Measurements from ENCODE around the gene SOX15. TPM values are rescaled to one million over a fixed set of nuclear protein-coding genes. Genes with fewer than 3 reads are reported as not detected.

The SOX15 gene
- total and polyA plus RNA-seq, 2 of the 4 experiments (the other 2 are of a cell fraction): 0.18 to 0.62 TPM

GRCh38 chr17:7631398-7632380 lies 41.8 kb upstream of the SOX15 start:
- POLR2A ChIA-PET (ENCODE audit: unreplicated experiment): no interaction called here
- Histone ChIP-seq H3K14ac (replicated peaks; ENCODE audit: low read depth, low read length) (no peak overlapping the region), H3K18ac (ENCODE audit: low read depth, low read length) (no peak overlapping the region), H2AFZ (replicated peaks; ENCODE audit: low read length, poor library complexity) (peak overlapping the region; percentile 69), H3K9me3 (ENCODE audit: control insufficient read depth, insufficient read depth, low read length) (no peaks in the 10 kb centered on the region), H3K9me1 (ENCODE audit: insufficient read depth, low read length) (no peaks in the 10 kb centered on the region), H3K79me1 (ENCODE audit: low read depth in 1 of 2, low read length in 2 of 2) (peaks cover 5% of the 10 kb centered on the region in 2 experiments; a peak in 3 of 4 replicates), H4K8ac (ENCODE audit: low read depth in 2 of 2, low read length in 2 of 2) (no peak overlapping the region), H2BK15ac (ENCODE audit: low read depth, low read length) (no peak overlapping the region), H4K91ac (ENCODE audit: insufficient read depth, low read depth, low read length) (no peak overlapping the region), H2BK20ac (ENCODE audit: low read depth, low read length) (no peak overlapping the region), H3K9ac (ENCODE audit: low read depth, low read length) (no peak overlapping the region), H3K4ac (ENCODE audit: low read depth, low read length) (no peak overlapping the region), H3K4me2 (ENCODE audit: low read depth, low read length) (no peak overlapping the region), H2BK5ac (ENCODE audit: low read depth, low read length, poor library complexity, severe bottlenecking) (no peak overlapping the region), H2AK5ac (ENCODE audit: low read depth, low read length) (no peak overlapping the region), H3K23ac (ENCODE audit: low read depth, low read length) (no peak overlapping the region), H4K5ac (ENCODE audit: low read depth, low read length) (no peak overlapping the region), H2AK9ac (replicated peaks; ENCODE audit: low read depth, low read length, poor library complexity) (peak overlapping the region; percentile 19), H3K4me1 (ENCODE audit: control insufficient read depth, insufficient read depth, low read length) (0 out of 2 replicates have a peak, but pooled peaks cover 1% of the 10 kb centered on the region), H3K36me3 (ENCODE audit: control insufficient read depth, insufficient read depth, low read length) (no peaks in the 10 kb centered on the region), H3K27ac (ENCODE audit: insufficient read depth, low read length) (no peak overlapping the region), H3K56ac (ENCODE audit: extremely low read depth, insufficient read depth, low read length) (no peak overlapping the region), H3K4me3 (ENCODE audit: insufficient read depth, low read depth, low read length) (no peak overlapping the region), H3K27me3 (ENCODE audit: control insufficient read depth, insufficient read depth, low read length) (peaks cover 4% of the 10 kb centered on the region; the same call in 1 of the 2 replicates), H2BK120ac (ENCODE audit: low read depth, low read length) (no peak overlapping the region), H4K20me1 (ENCODE audit: insufficient read depth, low read length) (no peaks in the 10 kb centered on the region)
- BruUV-seq (replicated peaks): no TSS peak
- no peak for DNase-seq
- intact Hi-C loops (cut with micrococcal nuclease): no loop called here
- no peak for ATAC-seq (ENCODE audit: low read depth)
- CTCF ChIA-PET: interaction anchor here (0.9 to 5.3 kb wide), 4 partner anchors 10 to 75 kb away, joined by 3 to 27 read pairs (median 4); partner anchors contain the start of genes TP53 and WRAP53
- no peak for TF ChIP-seq POLR2A (IDR thresholded peaks at IDR 0.05; ENCODE audit: low read depth, low read length)
- no peak for TF ChIP-seq MAZ (IDR thresholded peaks at IDR 0.05; ENCODE audit: borderline replicate concordance, low read depth, low read length)
- no peak for TF ChIP-seq FOS (IDR thresholded peaks at IDR 0.05; ENCODE audit: low read depth, low read length)
- TF ChIP-seq, protein P1, sequence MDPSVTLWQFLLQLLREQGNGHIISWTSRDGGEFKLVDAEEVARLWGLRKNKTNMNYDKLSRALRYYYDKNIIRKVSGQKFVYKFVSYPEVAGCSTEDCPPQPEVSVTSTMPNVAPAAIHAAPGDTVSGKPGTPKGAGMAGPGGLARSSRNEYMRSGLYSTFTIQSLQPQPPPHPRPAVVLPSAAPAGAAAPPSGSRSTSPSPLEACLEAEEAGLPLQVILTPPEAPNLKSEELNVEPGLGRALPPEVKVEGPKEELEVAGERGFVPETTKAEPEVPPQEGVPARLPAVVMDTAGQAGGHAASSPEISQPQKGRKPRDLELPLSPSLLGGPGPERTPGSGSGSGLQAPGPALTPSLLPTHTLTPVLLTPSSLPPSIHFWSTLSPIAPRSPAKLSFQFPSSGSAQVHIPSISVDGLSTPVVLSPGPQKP (IDR thresholded peaks at IDR 0.05; ENCODE audit: borderline replicate concordance, low read depth, low read length): no peak
- TF ChIP-seq MAFK (IDR thresholded peaks at IDR 0.05; ENCODE audit: low read depth, low read length): no peak
- no peak for TF ChIP-seq NFE2L2 (IDR thresholded peaks at IDR 0.05; ENCODE audit: low read depth, low read length)
- no peak for TF ChIP-seq CHD1 (IDR thresholded peaks at IDR 0.05; ENCODE audit: low read depth, low read length)
- TF ChIP-seq RCOR1 (IDR thresholded peaks at IDR 0.05; ENCODE audit: insufficient replicate concordance, low read length): no peak
- dilution Hi-C loops (cut with HindIII; ENCODE audit: low sequenced_read_pairs, unreplicated experiment): no loop called here
- WGBS, 2 experiments (ENCODE audit: extremely low coverage in 2 of 2, insufficient read length in 1 of 2): 40% methylated on average over 3 of the region's 11 CpGs; no CpG with 5 or more reads in 1 of the 2 experiments
- in situ Hi-C loops (cut with MboI; ENCODE audit: low sequenced_read_pairs): no loop called here
